ENCODE measurements around the gene CWC25. TPM values are rescaled to one million over a fixed set of nuclear protein-coding genes. Genes with fewer than 3 reads are reported as not detected.

The CWC25 gene
- total and polyA plus RNA-seq, 8 donors: 7.5 to 24.0 (median 8.2) TPM

- Histone ChIP-seq H3K36me3 (no peaks in the 10 kb centered on the region), H3K9me3 (no peaks in the 10 kb centered on the region), H3K27me3 (no peaks in the 10 kb centered on the region), H3K27ac (peak overlapping the region; percentile 91 to 92 (median 91)), H3K4me1 (peaks cover 13 to 22% (median 13%) of the 10 kb centered on the region in 3 donors), H3K4me3 (peak overlapping the region in 2 of 4 donors; percentile 93 to 94)
- no peak for FAIRE-seq
- WGBS, 2 donors: 12 to 22% methylated on average over 25 of the region's 25 CpGs
- DNase-seq: peak in 2 of 6 donors; percentile 21 to 48
- TF ChIP-seq CTCF (IDR thresholded peaks at IDR 0.05): no peak
- intact Hi-C loops (cut with DNase I): no loop called here
- ATAC-seq: peak in 2 of 4 donors; percentile 0
Measured at GRCh38 chr17:38867968-38868816, 43.1 kb upstream of the CWC25 start.

- 24 to 42% methylated on average over 30 to 31 of the region's 31 CpGs for WGBS, 2 donors
- intact Hi-C loops (cut with DNase I): no loop called here
- no peak for TF ChIP-seq CTCF (IDR thresholded peaks at IDR 0.05)
- peak overlapping the region in 2 of 4 donors; percentile 93 to 94 for H3K4me3 ChIP-seq
- no peaks in the 10 kb centered on the region for H3K27me3 ChIP-seq
- ATAC-seq (no peak), FAIRE-seq (no peak), DNase-seq (peak in 4 of 6 donors; percentile 18 to 79 (median 62))
- H3K36me3 ChIP-seq: no peaks in the 10 kb centered on the region
- H3K9me3 ChIP-seq: no peaks in the 10 kb centered on the region
- peak overlapping the region in 3 of 4 donors; percentile 39 to 92 (median 91) for H3K27ac ChIP-seq
- H3K4me1 ChIP-seq: peaks cover 4 to 14% (median 4%) of the 10 kb centered on the region in 3 donors
Measured at GRCh38 chr17:38867179-38867967, 42.3 kb upstream of the CWC25 start.

- TF ChIP-seq CTCF (IDR thresholded peaks at IDR 0.05): no peak
- 64 to 65% methylated on average over 11 of the region's 11 CpGs for WGBS, 2 donors
- H3K9me3 ChIP-seq: no peaks in the 10 kb centered on the region
- intact Hi-C loops (cut with DNase I): no loop called here
- FAIRE-seq: no peak
- no peak overlapping the region for H3K4me3 ChIP-seq
- H3K4me1 ChIP-seq: peaks cover 0 to 7% (median 0%) of the 10 kb centered on the region in 3 donors
- H3K27me3 ChIP-seq: no peaks in the 10 kb centered on the region
- no peaks in the 10 kb centered on the region for H3K36me3 ChIP-seq
- ATAC-seq: no peak
- no peak overlapping the region for H3K27ac ChIP-seq
- DNase-seq: peak in 1 of 6 donors; percentile 11
Measured at GRCh38 chr17:38864636-38865398, 39.7 kb upstream of the CWC25 start.

- no peaks in the 10 kb centered on the region for H3K9me3 ChIP-seq
- DNase-seq: peak in 1 of 6 donors; percentile 5
- ATAC-seq: peak in 2 of 4 donors; percentile 28 to 54
- WGBS, 2 donors: 13 to 18% methylated on average over 8 of the region's 8 CpGs
- no peak for TF ChIP-seq CTCF (IDR thresholded peaks at IDR 0.05)
- H3K36me3 ChIP-seq: no peaks in the 10 kb centered on the region
- intact Hi-C loops (cut with DNase I): no loop called here
- FAIRE-seq: no peak
- no peak overlapping the region for H3K4me3 ChIP-seq
- no peaks in the 10 kb centered on the region for H3K27me3 ChIP-seq
- H3K4me1 ChIP-seq: no peaks in the 10 kb centered on the region
- H3K27ac ChIP-seq: no peak overlapping the region
Measured at GRCh38 chr17:38861399-38861843, 36.3 kb upstream of the CWC25 start.

All from pancreas (tissue), 10 donors.